GM12801 (cell line): ENCODE results near the gene CASP2.

Experiments used
- TF ChIP-seq, protein P1 (sequence below): IDR thresholded peaks from one replicate; pipeline ENCODE4 v1.5.1; 2011; ENCODE audit warnings: control low read depth; ENCODE audit not compliant: insufficient read length; ENCODE audit errors: extremely low read depth

CASP2 gene

DNA sequence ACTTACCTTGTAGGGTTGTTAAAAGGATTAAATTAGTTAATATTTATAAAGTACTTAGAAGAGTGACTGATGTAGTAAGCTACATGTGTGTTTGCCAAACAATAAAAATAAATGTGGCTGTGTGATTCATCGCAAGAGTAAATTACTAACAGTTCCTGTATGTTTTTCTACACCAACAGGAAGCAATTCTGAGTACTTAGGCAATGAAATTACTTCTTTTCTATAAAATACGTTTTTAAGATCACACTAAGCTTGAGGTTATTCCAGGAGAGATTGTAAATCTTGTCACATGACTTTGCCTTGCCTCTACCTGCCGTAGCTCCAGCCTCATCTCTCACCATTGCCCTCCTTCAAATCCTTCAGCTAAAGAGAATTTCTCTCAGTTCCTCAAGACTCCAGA lies 43.0 kb upstream of the CASP2 start:
- TF ChIP-seq, protein P1, sequence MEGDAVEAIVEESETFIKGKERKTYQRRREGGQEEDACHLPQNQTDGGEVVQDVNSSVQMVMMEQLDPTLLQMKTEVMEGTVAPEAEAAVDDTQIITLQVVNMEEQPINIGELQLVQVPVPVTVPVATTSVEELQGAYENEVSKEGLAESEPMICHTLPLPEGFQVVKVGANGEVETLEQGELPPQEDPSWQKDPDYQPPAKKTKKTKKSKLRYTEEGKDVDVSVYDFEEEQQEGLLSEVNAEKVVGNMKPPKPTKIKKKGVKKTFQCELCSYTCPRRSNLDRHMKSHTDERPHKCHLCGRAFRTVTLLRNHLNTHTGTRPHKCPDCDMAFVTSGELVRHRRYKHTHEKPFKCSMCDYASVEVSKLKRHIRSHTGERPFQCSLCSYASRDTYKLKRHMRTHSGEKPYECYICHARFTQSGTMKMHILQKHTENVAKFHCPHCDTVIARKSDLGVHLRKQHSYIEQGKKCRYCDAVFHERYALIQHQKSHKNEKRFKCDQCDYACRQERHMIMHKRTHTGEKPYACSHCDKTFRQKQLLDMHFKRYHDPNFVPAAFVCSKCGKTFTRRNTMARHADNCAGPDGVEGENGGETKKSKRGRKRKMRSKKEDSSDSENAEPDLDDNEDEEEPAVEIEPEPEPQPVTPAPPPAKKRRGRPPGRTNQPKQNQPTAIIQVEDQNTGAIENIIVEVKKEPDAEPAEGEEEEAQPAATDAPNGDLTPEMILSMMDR = no peak

DNA sequence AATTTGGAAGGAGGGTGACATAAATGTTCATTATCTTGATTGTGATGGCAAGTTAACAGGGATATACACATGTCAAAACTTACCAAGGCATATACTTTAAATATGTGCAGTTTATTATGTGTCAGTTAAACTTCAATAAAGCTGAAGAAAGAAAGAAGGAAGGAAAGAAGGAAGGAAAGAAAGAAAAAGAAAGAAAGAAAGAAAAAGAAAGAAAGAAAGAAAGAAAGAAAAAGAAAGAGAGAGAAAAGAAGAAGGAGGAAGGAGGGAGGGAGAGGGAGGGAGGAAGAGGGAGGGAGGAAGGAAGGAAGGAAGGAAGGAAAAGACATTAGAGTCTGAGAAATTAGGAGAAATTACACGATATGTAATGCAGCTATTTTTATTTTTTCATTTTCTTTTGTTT lies 40.8 kb upstream of the CASP2 start:
- TF ChIP-seq, protein P1 = no peak

DNA sequence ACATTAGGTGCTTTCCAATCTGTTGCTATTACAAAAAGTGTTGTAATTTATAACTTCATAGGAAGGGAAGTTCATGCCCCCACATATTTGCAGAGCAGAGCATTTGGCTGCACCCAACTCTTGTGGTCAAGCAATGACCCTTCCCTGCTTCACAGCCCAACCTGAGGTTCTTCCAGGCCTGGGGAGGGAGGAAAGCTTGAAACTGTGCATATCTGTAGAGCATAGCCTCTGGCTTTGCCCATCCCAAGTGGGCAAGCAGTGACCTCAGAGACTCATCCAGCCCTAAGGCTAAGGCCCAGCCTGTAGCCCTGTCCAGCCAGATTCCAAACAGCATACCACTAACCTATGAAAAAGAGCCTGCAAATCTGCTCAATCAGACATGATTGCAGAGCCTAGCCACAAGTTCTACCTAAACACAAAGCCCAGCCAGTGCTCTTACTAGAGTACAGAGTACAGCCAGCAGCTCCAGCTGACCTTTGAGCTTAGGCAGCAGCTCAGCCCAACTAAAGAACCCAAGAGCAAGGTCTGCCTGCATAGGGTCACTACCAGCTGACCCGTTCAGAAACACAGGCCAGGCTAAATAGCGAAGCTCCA lies 39.3 kb upstream of the CASP2 start:
- TF ChIP-seq, protein P1 = no peak

DNA sequence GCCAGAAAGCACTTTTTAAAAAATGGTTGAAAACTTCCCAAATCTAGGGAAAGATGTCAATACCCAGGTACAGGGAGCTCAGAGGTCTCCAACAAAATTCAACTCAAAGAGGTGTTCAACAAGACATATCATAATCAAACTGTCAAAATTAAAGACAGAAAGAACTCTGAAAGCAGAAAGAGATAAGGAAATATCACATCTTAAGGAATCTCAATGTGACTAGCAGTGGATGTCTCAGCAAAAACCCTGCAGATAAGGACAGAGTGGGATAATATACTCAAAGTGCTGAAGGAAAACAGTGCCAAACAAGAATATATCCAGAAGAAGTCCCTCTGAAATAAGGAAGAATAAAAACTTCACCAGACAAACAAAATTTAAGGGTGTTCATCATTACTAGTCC lies 38.0 kb upstream of the CASP2 start:
- TF ChIP-seq, protein P1 = no peak

DNA sequence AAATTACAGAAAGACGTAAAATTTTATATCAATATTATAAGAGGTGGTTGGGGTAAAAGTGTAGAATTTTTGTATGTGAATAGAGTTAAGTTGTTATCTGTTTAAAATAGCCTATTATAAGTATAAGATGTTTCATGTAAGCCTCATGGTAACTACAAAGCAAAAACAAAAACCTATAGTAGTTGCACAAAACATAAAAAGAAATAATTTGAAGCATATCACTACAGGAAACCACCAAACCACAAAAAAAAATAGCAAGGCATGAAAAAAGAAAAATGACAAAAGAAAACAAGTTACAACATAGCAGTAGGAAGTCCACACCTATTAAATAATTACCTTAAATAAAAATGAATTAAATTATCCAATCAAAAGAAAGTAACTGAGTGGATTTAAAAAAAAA lies 37.3 kb upstream of the CASP2 start:
- TF ChIP-seq, protein P1 = no peak

DNA sequence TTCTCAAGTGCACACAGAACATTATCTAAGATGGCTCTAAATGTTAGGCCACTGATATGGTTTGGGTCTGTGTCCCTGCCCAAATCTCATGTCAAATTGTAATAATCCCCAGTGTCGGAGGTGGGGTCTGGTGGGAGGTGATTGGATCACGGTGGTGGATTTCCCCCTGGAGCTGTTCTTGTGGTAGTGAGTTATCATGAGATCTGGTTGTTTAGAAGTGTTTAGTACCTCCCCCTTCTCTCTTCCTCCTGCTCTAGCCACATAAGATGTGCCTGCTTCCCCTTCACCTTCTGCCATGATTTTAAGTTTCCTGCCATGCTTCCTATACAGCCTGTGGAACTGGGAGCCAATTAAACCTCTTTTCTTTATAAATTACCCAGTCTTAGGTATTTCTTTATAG lies 36.1 kb upstream of the CASP2 start:
- TF ChIP-seq, protein P1 = no peak

DNA sequence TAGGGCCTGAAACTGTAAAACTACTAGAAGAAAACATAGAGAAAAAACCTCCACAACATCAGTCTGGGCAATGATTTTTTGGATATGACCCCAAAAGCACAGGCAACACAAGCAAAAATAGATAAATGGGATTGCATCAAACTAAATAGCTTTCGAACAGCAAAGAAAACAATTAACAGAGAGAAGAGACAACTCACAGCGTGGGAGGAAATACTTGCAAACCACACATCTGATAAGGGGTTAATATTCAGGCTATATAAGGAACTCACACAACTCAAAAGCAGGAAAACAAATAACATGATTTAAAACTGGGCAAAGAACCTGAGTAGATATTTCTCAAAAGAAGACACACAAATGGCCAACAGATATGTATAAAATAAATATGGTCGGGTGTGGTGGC lies 32.6 kb upstream of the CASP2 start:
- TF ChIP-seq, protein P1 = no peak
